PC-3 (cell line): ENCODE measurements around the gene ATP7A. TPM values are rescaled to one million over a fixed set of nuclear protein-coding genes. Genes with fewer than 3 reads are reported as not detected.

Source experiments
- ATAC-seq: fragments of 200-7000 bp; cut with Tn5 transposase; 2 replicates; pipeline ENCODE4 v1.9.1; 2020; ENCODE audit warnings: mild to moderate bottlenecking, moderate library complexity
- BruUV-seq: library from RNA; stranded (reverse); fragments of 400-500 nt; replicated peaks from 2 replicates; lab custom pipeline; 2021; lab: Mats Ljungman, UMichigan
- CTCF ChIA-PET: fragments of 300-600 bp; sonication (Branson Sonifier 250); formaldehyde crosslinking; loops from one replicate; lab custom pipeline; 2022; ENCODE audit warnings: antibody characterized with exemption; lab: Charles Lee
- POLR2A ChIA-PET: fragments of 300-600 bp; sonication (Branson Sonifier 250); formaldehyde crosslinking; loops from one replicate; lab custom pipeline; 2022; ENCODE audit warnings: antibody characterized with exemption; ENCODE audit not compliant: unreplicated experiment; lab: Charles Lee
- DNase-seq: peaks from one replicate; pipeline ENCODE4 v3.0.0-alpha.2; 2015
- H2AFZ ChIP-seq: fragments of 300-600 bp; sonication (generic); 2 replicates; pipeline ENCODE4 v1.6.0; 2016; ENCODE audit warnings: antibody characterized with exemption, low read length
- H3F3A ChIP-seq: fragments of 300-600 bp; sonication (generic); one replicate; pipeline ENCODE4 v1.6.0; 2017; ENCODE audit warnings: antibody characterized with exemption, low read length, control low read depth, mild to moderate bottlenecking; ENCODE audit not compliant: unreplicated experiment
- H3K27ac ChIP-seq: fragments of 300-600 bp; sonication (generic); 2 replicates; pipeline ENCODE4 v1.5.1; 2016; ENCODE audit warnings: mild to moderate bottlenecking, low read length
- H3K27me3 ChIP-seq: fragments of 300-600 bp; sonication (generic); 2 replicates; pipeline ENCODE4 v1.6.1; 2016; ENCODE audit warnings: low read length, mixed read lengths
- H3K36me3 ChIP-seq: fragments of 300-600 bp; sonication (generic); 2 replicates; pipeline ENCODE4 v1.6.1; 2016; ENCODE audit warnings: low read depth, mixed run types, low read length, mixed read lengths
- H3K4me1 ChIP-seq: fragments of 300-600 bp; sonication (generic); 2 replicates; pipeline ENCODE4 v1.5.1; 2016; ENCODE audit warnings: low read length; ENCODE audit not compliant: insufficient read depth
- H3K4me2 ChIP-seq: fragments of 300-600 bp; sonication (generic); 2 replicates; pipeline ENCODE4 v1.6.0; 2016; ENCODE audit warnings: low read length
- H3K4me3 ChIP-seq: fragments of 300-600 bp; sonication (generic); 2 replicates; pipeline ENCODE4 v1.5.1; 2016; ENCODE audit warnings: mild to moderate bottlenecking, low read length, mixed read lengths
- H3K79me2 ChIP-seq: fragments of 300-600 bp; sonication (generic); 2 replicates; pipeline ENCODE4 v1.6.1; 2017; ENCODE audit warnings: low read length, mixed read lengths
- H3K9ac ChIP-seq: fragments of 300-600 bp; sonication (generic); 2 replicates; pipeline ENCODE4 v1.6.0; 2016; ENCODE audit warnings: mild to moderate bottlenecking, low read length
- H3K9me2 ChIP-seq: fragments of 300-600 bp; sonication (generic); replicated peaks from 2 replicates; pipeline ENCODE4 v1.6.1; 2016; ENCODE audit warnings: mixed run types, low read length, mixed read lengths
- H3K9me3 ChIP-seq: fragments of 300-600 bp; sonication (generic); 2 replicates; pipeline ENCODE4 v1.6.1; 2016; ENCODE audit warnings: low read length, mixed read lengths
- H4K20me1 ChIP-seq: fragments of 300-600 bp; sonication (generic); 2 replicates; pipeline ENCODE4 v1.6.1; 2016; ENCODE audit warnings: low read length, mixed read lengths
- CTCF ChIP-seq: fragments of 300-600 bp; sonication (generic); conservative IDR thresholded peaks from 2 replicates; pipeline ENCODE4 v1.5.1; 2017; ENCODE audit warnings: antibody characterized with exemption, low read depth, mild to moderate bottlenecking, low read length
- EZH2 ChIP-seq: fragments of 300-600 bp; sonication (generic); IDR thresholded peaks from one replicate; pipeline ENCODE4 v1.6.1; 2017; ENCODE audit warnings: antibody characterized with exemption, mild to moderate bottlenecking, low read length; ENCODE audit not compliant: unreplicated experiment
- EZH2phosphoT487 ChIP-seq: fragments of 300-600 bp; sonication (generic); IDR thresholded peaks from 2 replicates; pipeline ENCODE4 v1.6.1; 2018; ENCODE audit warnings: mild to moderate bottlenecking, antibody characterized with exemption, low read length, borderline replicate concordance
- intact Hi-C: fragments of 100-400 bp; cut with micrococcal nuclease; formaldehyde crosslinking; loops from 2 replicates; pipeline ENCODE4 v1.9.0; 2023
- total RNA-seq: library from RNA; depleted of rRNA; stranded (reverse); fragments of >200 nt; gene quantifications from 2 replicates; pipeline ENCODE4 v1.2.3, GENCODE V29; 2014

Gene ATP7A
- total RNA-seq, 1 experiment from 2014 or later: 3.4 TPM

- Histone ChIP-seq H3K36me3 (no peaks in the 10 kb centered on the region), H3K79me2 (no peaks in the 10 kb centered on the region), H3F3A (no peaks in the 10 kb centered on the region), H3K4me2 (no peak overlapping the region), H3K9me3 (no peaks in the 10 kb centered on the region), H3K27ac (no peak overlapping the region), H3K4me1 (no peaks in the 10 kb centered on the region), H4K20me1 (no peaks in the 10 kb centered on the region), H3K9ac (no peak overlapping the region), H3K27me3 (no peaks in the 10 kb centered on the region), H3K4me3 (no peak overlapping the region), H2AFZ (no peak overlapping the region), H3K9me2 (no peaks in the 10 kb centered on the region)
- BruUV-seq: no TSS peak
- ATAC-seq (no peak), DNase-seq (no peak)
- no peak for TF ChIP-seq CTCF
- no peak for TF ChIP-seq EZH2phosphoT487
- TF ChIP-seq EZH2: no peak
- intact Hi-C loops: no loop called here
- POLR2A ChIA-PET: no interaction called here
- CTCF ChIA-PET: no interaction called here
Observed at GRCh38 chrX:78035061-78035460, 124.6 kb downstream of the ATP7A start.

GRCh38 chrX:78037881-78038280 is 127.4 kb downstream of the ATP7A start:
- Histone ChIP-seq H3K4me1 (no peaks in the 10 kb centered on the region), H3K79me2 (no peaks in the 10 kb centered on the region), H3K27ac (no peak overlapping the region), H2AFZ (no peak overlapping the region), H3K4me2 (no peak overlapping the region), H3K9me3 (no peaks in the 10 kb centered on the region), H4K20me1 (no peaks in the 10 kb centered on the region), H3F3A (no peaks in the 10 kb centered on the region), H3K4me3 (no peak overlapping the region), H3K27me3 (no peaks in the 10 kb centered on the region), H3K9me2 (no peaks in the 10 kb centered on the region), H3K9ac (no peak overlapping the region), H3K36me3 (no peaks in the 10 kb centered on the region)
- ChIA-PET CTCF (no interaction called here), POLR2A (no interaction called here)
- ATAC-seq: no peak
- no peak for TF ChIP-seq EZH2phosphoT487
- TF ChIP-seq EZH2: no peak
- DNase-seq: no peak
- no TSS peak for BruUV-seq
- intact Hi-C loops: no loop called here

- BruUV-seq: no TSS peak
- no peak overlapping the region for H3K9ac ChIP-seq
- ChIA-PET POLR2A (no interaction called here), CTCF (no interaction called here)
- H4K20me1 ChIP-seq: no peaks in the 10 kb centered on the region
- DNase-seq: no peak
- H3K79me2 ChIP-seq: no peaks in the 10 kb centered on the region
- no peak for ATAC-seq
- H2AFZ ChIP-seq: no peak overlapping the region
- H3K4me3 ChIP-seq: no peak overlapping the region
- H3K9me2 ChIP-seq: no peaks in the 10 kb centered on the region
- no peaks in the 10 kb centered on the region for H3K36me3 ChIP-seq
- no peaks in the 10 kb centered on the region for H3F3A ChIP-seq
- H3K4me2 ChIP-seq: no peak overlapping the region
- TF ChIP-seq EZH2 (no peak), CTCF (no peak), EZH2phosphoT487 (no peak)
- intact Hi-C loops: no loop called here
- H3K27ac ChIP-seq: no peak overlapping the region
- H3K4me1 ChIP-seq: no peaks in the 10 kb centered on the region
- H3K27me3 ChIP-seq: no peaks in the 10 kb centered on the region
- H3K9me3 ChIP-seq: no peaks in the 10 kb centered on the region
Observed at GRCh38 chrX:78042601-78043000, 132.1 kb downstream of the ATP7A start.
